H9 (cell line): ENCODE results near the gene DPT. TPM values are rescaled to one million over a fixed set of nuclear protein-coding genes. Genes with fewer than 3 reads are reported as not detected.

Experiments used
- DNase-seq: peaks from one replicate; pipeline ENCODE4 v3.0.0-alpha.2; 2017
- H2AFZ ChIP-seq: one replicate; pipeline ENCODE4 v1.6.1; 2013; ENCODE audit warnings: mild to moderate bottlenecking, low read length, control low read depth, moderate library complexity
- H2AK5ac ChIP-seq: 2 replicates; pipeline ENCODE4 v1.6.1; 2013; ENCODE audit warnings: low read length, control low read depth, mixed read lengths; ENCODE audit not compliant: insufficient read length
- H2BK120ac ChIP-seq: one replicate; pipeline ENCODE4 v1.6.1; 2013; ENCODE audit warnings: low read depth, mild to moderate bottlenecking, low read length, control low read depth, inconsistent platforms; ENCODE audit not compliant: poor library complexity, severe bottlenecking
- H2BK12ac ChIP-seq: 2 replicates; pipeline ENCODE4 v1.6.1; 2013; ENCODE audit warnings: low read length, control low read depth, mixed read lengths, low read depth; ENCODE audit not compliant: insufficient read length
- H2BK15ac ChIP-seq: 2 replicates; pipeline ENCODE4 v1.6.1; 2013; ENCODE audit warnings: low read depth, low read length, control low read depth
- H2BK20ac ChIP-seq: one replicate; pipeline ENCODE4 v1.6.1; 2013; ENCODE audit warnings: low read depth, mild to moderate bottlenecking, low read length, control low read depth, inconsistent platforms; ENCODE audit not compliant: poor library complexity, severe bottlenecking
- H2BK5ac ChIP-seq: 2 replicates; pipeline ENCODE4 v1.6.1; 2013; ENCODE audit warnings: low read length, control low read depth, mixed read lengths; ENCODE audit not compliant: insufficient read length
- H3K14ac ChIP-seq: 2 replicates; pipeline ENCODE4 v1.6.1; 2013; ENCODE audit warnings: low read length, control low read depth; ENCODE audit not compliant: insufficient read depth
- H3K18ac ChIP-seq: 2 replicates; pipeline ENCODE4 v1.6.1; 2013; ENCODE audit warnings: low read depth, mild to moderate bottlenecking, mixed read lengths, low read length, control low read depth; ENCODE audit not compliant: insufficient read length
- H3K23ac ChIP-seq: 2 replicates; pipeline ENCODE4 v1.6.1; 2013; ENCODE audit warnings: low read length, control low read depth, mixed read lengths, low read depth; ENCODE audit not compliant: insufficient read length
- H3K23me2 ChIP-seq: 2 replicates; pipeline ENCODE4 v1.6.1; 2013; ENCODE audit warnings: low read depth, mild to moderate bottlenecking, mixed read lengths, low read length, control low read depth; ENCODE audit not compliant: insufficient read length, poor library complexity, severe bottlenecking
- H3K27ac ChIP-seq: 2 replicates; pipeline ENCODE4 v1.5.1; 2013; ENCODE audit warnings: low read length, control low read depth, mixed read lengths, low read depth; ENCODE audit not compliant: insufficient read length
- H3K27me3 ChIP-seq: 2 replicates; pipeline ENCODE4 v1.6.1; 2013; ENCODE audit warnings: low read length, control low read depth, inconsistent platforms; ENCODE audit not compliant: insufficient read depth
- H3K4ac ChIP-seq: 2 replicates; pipeline ENCODE4 v1.6.1; 2013; ENCODE audit warnings: low read depth, mild to moderate bottlenecking, control low read depth, inconsistent platforms, low read length, moderate library complexity
- H3K4me1 ChIP-seq: 2 replicates; pipeline ENCODE4 v1.6.1; 2013; ENCODE audit warnings: low read length, control low read depth, inconsistent platforms; ENCODE audit not compliant: insufficient read depth
- H3K4me2 ChIP-seq: 2 replicates; pipeline ENCODE4 v1.6.1; 2013; ENCODE audit warnings: low read length, control low read depth, mixed read lengths; ENCODE audit not compliant: insufficient read length, insufficient read depth
- H3K56ac ChIP-seq: 2 replicates; pipeline ENCODE4 v1.6.1; 2013; ENCODE audit warnings: low read depth, mild to moderate bottlenecking, mixed read lengths, low read length, control low read depth; ENCODE audit not compliant: insufficient read length
- H3K79me1 ChIP-seq: 2 replicates; pipeline ENCODE4 v1.6.1; 2013; ENCODE audit warnings: low read depth, mild to moderate bottlenecking, moderate library complexity, low read length, control low read depth, inconsistent platforms; ENCODE audit not compliant: insufficient read depth, poor library complexity, severe bottlenecking
- H3K79me2 ChIP-seq: 2 replicates; pipeline ENCODE4 v1.6.1; 2013; ENCODE audit warnings: low read length, control low read depth, inconsistent platforms; ENCODE audit not compliant: insufficient read depth
- H3K9ac ChIP-seq: 2 replicates; pipeline ENCODE4 v1.6.1; 2013; ENCODE audit warnings: low read length, control low read depth, mixed read lengths; ENCODE audit not compliant: insufficient read length; ENCODE audit errors: extremely low read depth
- H3K9me3 ChIP-seq: one replicate; pipeline ENCODE4 v1.6.1; 2013; ENCODE audit warnings: low read depth, low read length, inconsistent platforms; ENCODE audit not compliant: control insufficient read depth
- H3T11ph ChIP-seq: one replicate; pipeline ENCODE4 v1.6.1; 2013; ENCODE audit warnings: mild to moderate bottlenecking, low read length, control low read depth, inconsistent platforms
- H4K20me1 ChIP-seq: one replicate; pipeline ENCODE4 v1.6.1; 2013; ENCODE audit not compliant: control insufficient read depth, insufficient read length, insufficient read depth
- H4K5ac ChIP-seq: 2 replicates; pipeline ENCODE4 v1.6.1; 2013; ENCODE audit warnings: low read depth, mild to moderate bottlenecking, mixed read lengths, low read length, control low read depth; ENCODE audit not compliant: insufficient read length
- H4K8ac ChIP-seq: replicated peaks from 2 replicates; pipeline ENCODE4 v1.6.1; 2013; ENCODE audit warnings: low read length, control low read depth, mixed read lengths, low read depth; ENCODE audit not compliant: insufficient read length
- H4K91ac ChIP-seq: 2 replicates; pipeline ENCODE4 v1.6.1; 2013; ENCODE audit warnings: low read depth, mild to moderate bottlenecking, moderate library complexity, mixed read lengths, low read length, control low read depth; ENCODE audit not compliant: insufficient read length
- H3K27ac Mint-ChIP-seq, 3 experiments: 2 replicates in 2 of 3; 3 replicates in 1 of 3; pipeline ENCODE4 v1.8.0; 2020 to 2021; ENCODE audit warnings: mixed read lengths in 3 of 3, mild to moderate bottlenecking in 1 of 3, moderate library complexity in 1 of 3
- H3K27me3 Mint-ChIP-seq: 2 replicates; pipeline ENCODE4 v1.8.0; 2021; ENCODE audit warnings: low read depth, mild to moderate bottlenecking, moderate library complexity, mixed read lengths
- H3K36me3 Mint-ChIP-seq, 3 experiments: 2 replicates in 2 of 3; 3 replicates in 1 of 3; pipeline ENCODE4 v1.8.0; 2020 to 2021; ENCODE audit warnings: low read depth in 3 of 3, mixed read lengths in 3 of 3; ENCODE audit not compliant: insufficient read depth in 1 of 3
- H3K4me1 Mint-ChIP-seq, 2 experiments: 2 replicates each; pipeline ENCODE4 v1.8.0; 2020; ENCODE audit warnings: mixed read lengths in 2 of 2
- H3K4me3 Mint-ChIP-seq, 2 experiments: 2 replicates in 1 of 2; 3 replicates in 1 of 2; pipeline ENCODE4 v1.8.0; 2020 to 2021; ENCODE audit warnings: mild to moderate bottlenecking in 2 of 2, mixed read lengths in 2 of 2, moderate library complexity in 1 of 2
- H3K9me3 Mint-ChIP-seq, 2 experiments: 2 replicates in 1 of 2; 3 replicates in 1 of 2; pipeline ENCODE4 v1.8.0; 2020; ENCODE audit warnings: mild to moderate bottlenecking in 2 of 2, mixed read lengths in 2 of 2, moderate library complexity in 1 of 2
- CTCF ChIP-seq: fragments of 200-600 bp; sonication (generic); conservative IDR thresholded peaks from 3 replicates; pipeline ENCODE4 v1.8.0; 2021; ENCODE audit warnings: antibody characterized with exemption, mild to moderate bottlenecking
- total RNA-seq: library from RNA; stranded (reverse); gene quantifications from 2 replicates; pipeline ENCODE4 v1.2.1, GENCODE V29; 2021

DPT gene
- total RNA-seq, 1 experiment from 2014 or later = not detected

- Histone ChIP-seq H3K9me3 (no peaks in the 10 kb centered on the region), H3K4me2 (no peak overlapping the region), H3K27ac (no peak overlapping the region), H2BK15ac (no peak overlapping the region), H3K14ac (no peak overlapping the region), H3K23ac (no peak overlapping the region), H3K23me2 (no peaks in the 10 kb centered on the region), H2AK5ac (no peak overlapping the region), H2BK5ac (no peak overlapping the region), H2AFZ (no peak overlapping the region), H2BK20ac (no peak overlapping the region), H3K56ac (no peak overlapping the region), H4K20me1 (no peaks in the 10 kb centered on the region), H3K79me2 (no peaks in the 10 kb centered on the region), H4K91ac (no peak overlapping the region), H3T11ph (no peak overlapping the region), H4K5ac (no peak overlapping the region), H3K4me1 (no peaks in the 10 kb centered on the region), H3K18ac (no peak overlapping the region), H3K4ac (no peak overlapping the region), H4K8ac (no peak overlapping the region), H3K27me3 (no peaks in the 10 kb centered on the region; the same call in 1 of the 2 replicates), H3K9ac (no peak overlapping the region), H2BK120ac (no peak overlapping the region), H2BK12ac (no peak overlapping the region), H3K79me1 (no peaks in the 10 kb centered on the region)
- Mint-ChIP-seq H3K27me3 (no peaks in the 10 kb centered on the region), H3K27ac (no peak overlapping the region), H3K4me1 (peaks cover 0 to 3% of the 10 kb centered on the region in 2 experiments; a peak in 1 of 4 replicates), H3K4me3 (no peak overlapping the region), H3K9me3 (no peaks in the 10 kb centered on the region), H3K36me3 (no peaks in the 10 kb centered on the region; a peak in 1 of 7 replicates)
- TF ChIP-seq CTCF = no peak
- DNase-seq = no peak
These were observed 8.2 kb downstream of the DPT start for GRCh38 chr1:168720839-168721238.
